ENCODE results near the gene PATJ.

Gene PATJ

DNA sequence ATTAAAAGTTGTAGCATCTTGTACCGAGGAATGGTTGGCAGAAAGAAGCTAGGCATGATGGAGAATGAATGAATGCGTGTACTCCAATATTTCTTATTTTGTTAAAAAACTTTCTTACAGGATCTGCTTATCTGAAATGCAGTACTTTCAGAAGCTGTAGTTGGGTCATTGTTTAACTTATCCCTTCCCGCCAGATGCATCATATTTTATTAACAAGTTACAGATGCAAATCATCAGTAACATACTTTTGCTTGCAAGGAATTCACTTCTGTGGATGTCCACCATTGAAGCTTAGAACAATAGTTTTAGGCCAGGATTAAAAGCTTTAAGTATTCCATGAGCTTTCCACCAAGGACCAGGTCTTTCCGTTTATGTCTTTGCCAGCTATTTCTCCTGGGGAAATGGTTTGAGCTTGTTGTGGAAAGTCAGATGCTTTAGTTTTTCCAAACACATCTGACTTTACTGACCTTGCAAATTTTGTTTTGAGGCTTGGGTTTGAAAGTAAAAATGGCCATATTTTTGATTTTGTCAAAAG is 65.4 kb downstream of the PATJ start:
- H3K79me2 ChIP-seq (ENCODE audit: insufficient read depth, low read length): no peaks in the 10 kb centered on the region
- no peaks in the 10 kb centered on the region for H3K9me2 ChIP-seq (replicated peaks; ENCODE audit: insufficient read depth, low read length)
- H3K4me3 ChIP-seq (ENCODE audit: insufficient read depth, low read length, poor library complexity, severe bottlenecking): no peak overlapping the region
- H3K27ac ChIP-seq (ENCODE audit: low read depth, low read length): no peak overlapping the region
- no peak overlapping the region for H3K9ac ChIP-seq (ENCODE audit: low read length)
- TF ChIP-seq, protein P1, sequence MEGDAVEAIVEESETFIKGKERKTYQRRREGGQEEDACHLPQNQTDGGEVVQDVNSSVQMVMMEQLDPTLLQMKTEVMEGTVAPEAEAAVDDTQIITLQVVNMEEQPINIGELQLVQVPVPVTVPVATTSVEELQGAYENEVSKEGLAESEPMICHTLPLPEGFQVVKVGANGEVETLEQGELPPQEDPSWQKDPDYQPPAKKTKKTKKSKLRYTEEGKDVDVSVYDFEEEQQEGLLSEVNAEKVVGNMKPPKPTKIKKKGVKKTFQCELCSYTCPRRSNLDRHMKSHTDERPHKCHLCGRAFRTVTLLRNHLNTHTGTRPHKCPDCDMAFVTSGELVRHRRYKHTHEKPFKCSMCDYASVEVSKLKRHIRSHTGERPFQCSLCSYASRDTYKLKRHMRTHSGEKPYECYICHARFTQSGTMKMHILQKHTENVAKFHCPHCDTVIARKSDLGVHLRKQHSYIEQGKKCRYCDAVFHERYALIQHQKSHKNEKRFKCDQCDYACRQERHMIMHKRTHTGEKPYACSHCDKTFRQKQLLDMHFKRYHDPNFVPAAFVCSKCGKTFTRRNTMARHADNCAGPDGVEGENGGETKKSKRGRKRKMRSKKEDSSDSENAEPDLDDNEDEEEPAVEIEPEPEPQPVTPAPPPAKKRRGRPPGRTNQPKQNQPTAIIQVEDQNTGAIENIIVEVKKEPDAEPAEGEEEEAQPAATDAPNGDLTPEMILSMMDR (IDR thresholded peaks at IDR 0.05; ENCODE audit: insufficient read depth, low read length, poor library complexity, severe bottlenecking): no peak
- no peak for TF ChIP-seq EZH2phosphoT487 (conservative IDR thresholded peaks at IDR 0.05; ENCODE audit: low read length)
- H3K4me2 ChIP-seq (ENCODE audit: low read depth, low read length, poor library complexity, severe bottlenecking): no peak overlapping the region
- no peak overlapping the region for H2AFZ ChIP-seq (ENCODE audit: low read depth, low read length, severe bottlenecking)
- H3F3A ChIP-seq (ENCODE audit: insufficient read depth): no peaks in the 10 kb centered on the region
- H3K36me3 ChIP-seq (ENCODE audit: low read length): no peaks in the 10 kb centered on the region
- no peaks in the 10 kb centered on the region for H4K20me1 ChIP-seq (ENCODE audit: low read depth, low read length)
- no peaks in the 10 kb centered on the region for H3K27me3 ChIP-seq (ENCODE audit: low read length)
- H3K9me3 ChIP-seq (ENCODE audit: insufficient read depth, low read length): no peaks in the 10 kb centered on the region

DNA sequence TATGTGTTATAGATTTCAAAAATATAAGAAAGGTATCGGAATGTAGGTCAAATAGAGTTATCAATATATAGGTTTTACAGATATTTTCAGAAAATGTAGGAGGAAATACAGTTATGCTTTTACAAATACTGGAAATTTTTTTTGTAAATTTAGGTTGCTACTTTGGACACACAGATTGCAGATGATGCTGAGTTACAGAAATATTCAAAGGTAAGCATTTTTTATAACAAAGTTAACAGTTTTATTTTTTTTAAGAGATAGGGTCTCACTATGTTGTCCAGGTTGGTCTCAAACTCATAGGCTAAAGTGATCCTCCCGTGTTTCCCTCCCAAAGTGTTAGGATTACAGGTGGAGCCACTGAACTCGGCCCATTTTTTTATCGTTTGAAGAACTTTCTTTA is 66.0 kb downstream of the PATJ start:
- Histone ChIP-seq H3K4me2 (ENCODE audit: low read depth, low read length, poor library complexity, severe bottlenecking) (no peak overlapping the region), H3K9ac (ENCODE audit: low read length) (no peak overlapping the region), H3K36me3 (ENCODE audit: low read length) (no peaks in the 10 kb centered on the region), H3K9me3 (ENCODE audit: insufficient read depth, low read length) (no peaks in the 10 kb centered on the region), H3F3A (ENCODE audit: insufficient read depth) (no peaks in the 10 kb centered on the region), H4K20me1 (ENCODE audit: low read depth, low read length) (no peaks in the 10 kb centered on the region), H3K4me3 (ENCODE audit: insufficient read depth, low read length, poor library complexity, severe bottlenecking) (no peak overlapping the region), H3K27ac (ENCODE audit: low read depth, low read length) (no peak overlapping the region), H3K27me3 (ENCODE audit: low read length) (no peaks in the 10 kb centered on the region), H3K79me2 (ENCODE audit: insufficient read depth, low read length) (no peaks in the 10 kb centered on the region), H2AFZ (ENCODE audit: low read depth, low read length, severe bottlenecking) (no peak overlapping the region), H3K9me2 (replicated peaks; ENCODE audit: insufficient read depth, low read length) (no peaks in the 10 kb centered on the region)
- TF ChIP-seq, protein P1 (IDR thresholded peaks at IDR 0.05; ENCODE audit: insufficient read depth, low read length, poor library complexity, severe bottlenecking): no peak
- TF ChIP-seq EZH2phosphoT487 (conservative IDR thresholded peaks at IDR 0.05; ENCODE audit: low read length): no peak

DNA sequence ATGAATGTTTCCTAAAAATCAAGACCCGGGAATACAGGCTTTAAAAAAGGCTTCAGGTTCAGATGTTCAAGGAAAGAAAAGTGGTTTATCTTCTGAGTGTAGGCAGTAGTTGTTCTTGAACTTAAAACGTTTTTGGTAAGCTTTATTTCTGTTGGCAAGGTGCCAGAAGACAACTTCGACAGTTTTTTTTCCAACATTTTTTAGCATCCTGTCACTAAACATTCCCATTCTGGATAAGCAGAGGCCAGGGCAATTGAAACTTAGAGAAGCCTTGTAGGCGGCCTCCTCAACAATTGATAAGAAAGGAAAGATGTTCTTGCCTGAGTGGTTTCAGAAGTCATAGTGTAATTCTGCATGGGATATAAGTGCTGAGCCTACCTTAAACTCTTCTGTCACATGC is 66.7 kb downstream of the PATJ start:
- no peak overlapping the region for H2AFZ ChIP-seq (ENCODE audit: low read depth, low read length, severe bottlenecking)
- no peak overlapping the region for H3K9ac ChIP-seq (ENCODE audit: low read length)
- no peaks in the 10 kb centered on the region for H3F3A ChIP-seq (ENCODE audit: insufficient read depth)
- H3K9me3 ChIP-seq (ENCODE audit: insufficient read depth, low read length): no peaks in the 10 kb centered on the region
- no peak overlapping the region for H3K27ac ChIP-seq (ENCODE audit: low read depth, low read length)
- no peak overlapping the region for H3K4me2 ChIP-seq (ENCODE audit: low read depth, low read length, poor library complexity, severe bottlenecking)
- no peaks in the 10 kb centered on the region for H4K20me1 ChIP-seq (ENCODE audit: low read depth, low read length)
- H3K79me2 ChIP-seq (ENCODE audit: insufficient read depth, low read length): no peaks in the 10 kb centered on the region
- no peak overlapping the region for H3K4me3 ChIP-seq (ENCODE audit: insufficient read depth, low read length, poor library complexity, severe bottlenecking)
- no peaks in the 10 kb centered on the region for H3K9me2 ChIP-seq (replicated peaks; ENCODE audit: insufficient read depth, low read length)
- no peak for TF ChIP-seq EZH2phosphoT487 (conservative IDR thresholded peaks at IDR 0.05; ENCODE audit: low read length)
- no peaks in the 10 kb centered on the region for H3K36me3 ChIP-seq (ENCODE audit: low read length)
- no peaks in the 10 kb centered on the region for H3K27me3 ChIP-seq (ENCODE audit: low read length)

DNA sequence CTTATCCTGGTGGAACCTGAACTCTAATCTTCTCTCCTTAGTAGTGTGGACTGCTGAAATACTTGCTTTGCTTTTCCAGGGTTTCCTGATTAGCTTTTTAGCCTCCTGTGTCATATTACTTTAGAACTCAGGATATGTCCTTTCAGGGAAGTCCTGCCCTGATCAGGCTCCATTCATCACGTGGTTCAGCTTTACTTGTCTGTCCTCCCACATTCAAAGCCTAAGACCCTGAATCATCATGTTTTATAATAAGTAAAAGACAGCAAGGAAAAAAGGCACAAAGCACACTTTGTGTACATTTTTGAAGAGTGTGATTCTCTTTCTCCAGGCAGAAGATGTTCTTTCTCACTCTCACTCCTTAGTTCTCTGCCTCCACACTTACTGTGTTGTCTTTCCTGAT is 70.6 kb downstream of the PATJ start:
- Histone ChIP-seq H3K9ac (ENCODE audit: low read length) (no peak overlapping the region), H3K36me3 (ENCODE audit: low read length) (no peaks in the 10 kb centered on the region), H3K27me3 (ENCODE audit: low read length) (no peaks in the 10 kb centered on the region), H3K79me2 (ENCODE audit: insufficient read depth, low read length) (no peaks in the 10 kb centered on the region), H4K20me1 (ENCODE audit: low read depth, low read length) (no peaks in the 10 kb centered on the region), H3K4me3 (ENCODE audit: insufficient read depth, low read length, poor library complexity, severe bottlenecking) (no peak overlapping the region), H3K27ac (ENCODE audit: low read depth, low read length) (no peak overlapping the region), H3K9me2 (replicated peaks; ENCODE audit: insufficient read depth, low read length) (no peaks in the 10 kb centered on the region), H2AFZ (ENCODE audit: low read depth, low read length, severe bottlenecking) (no peak overlapping the region), H3K4me2 (ENCODE audit: low read depth, low read length, poor library complexity, severe bottlenecking) (no peak overlapping the region), H3F3A (ENCODE audit: insufficient read depth) (no peaks in the 10 kb centered on the region), H3K9me3 (ENCODE audit: insufficient read depth, low read length) (no peaks in the 10 kb centered on the region)
- TF ChIP-seq, protein P1 (IDR thresholded peaks at IDR 0.05; ENCODE audit: insufficient read depth, low read length, poor library complexity, severe bottlenecking): no peak
- no peak for TF ChIP-seq EZH2phosphoT487 (conservative IDR thresholded peaks at IDR 0.05; ENCODE audit: low read length)

Measured in SU-DHL-6 (cell line).